Spleen (tissue), 7 donors: Measurements from ENCODE around the gene UBE2E2.

Experiments used
- CTCF ChIP-seq, 11 experiments: fragments of 200-600 bp in 7 of 11; fragments of 450-650 bp in 4 of 11; sonication (generic) in 4 of 11; IDR thresholded peaks in 8 of 11; conservative IDR thresholded peaks in 3 of 11; 1 replicate in 7 of 11; 2 replicates in 4 of 11; pipeline versions ENCODE4 v1.4.0 to v1.8.0; 2016 to 2021; ENCODE audit warnings: antibody characterized with exemption in 11 of 11, inconsistent platforms in 4 of 11, mild to moderate bottlenecking in 1 of 11
- POLR2A ChIP-seq, 3 donors: fragments of 450-650 bp; IDR thresholded peaks; one replicate each; pipeline ENCODE4 v1.5.1; 2017; ENCODE audit warnings: antibody characterized with exemption in 3 of 3, mild to moderate bottlenecking in 1 of 3
- POLR2AphosphoS5 ChIP-seq, 3 donors: sonication (generic); formaldehyde crosslinking; IDR thresholded peaks; one replicate each; pipeline ENCODE4 v1.5.1; 2017; ENCODE audit warnings: antibody characterized with exemption in 3 of 3
- donor health status: DM: no; HTN: no; CAD: no; lungs with moderate emphysema.
- donor health status: DM: no; HTN: no; CAD: no.
- donor health status: DM: no; HTN: no; CAD: no.

GRCh38 chr3:23390989-23391553, 187.9 kb downstream of the UBE2E2 start:
- TF ChIP-seq CTCF (IDR thresholded peaks at IDR 0.05 in 8 of 11, conservative IDR thresholded peaks at IDR 0.05 in 3 of 11) (no peak), POLR2AphosphoS5 (IDR thresholded peaks at IDR 0.05) (no peak), POLR2A (IDR thresholded peaks at IDR 0.05) (no peak)
